DOHH2 (cell line): ENCODE results near the gene PLEKHG2.

Experiments used
- H3F3A ChIP-seq: fragments of 200-600 bp; sonication (generic), shearing (Covaris generic); 2 replicates; pipeline ENCODE4 v1.6.0; 2016; ENCODE audit warnings: antibody characterized with exemption, mild to moderate bottlenecking; ENCODE audit not compliant: control insufficient read depth, insufficient read depth
- H3K27ac ChIP-seq: fragments of 200-600 bp; sonication (generic); 2 replicates; pipeline ENCODE4 v1.5.1; 2014; ENCODE audit warnings: low read depth, mild to moderate bottlenecking, low read length, moderate library complexity
- H3K27me3 ChIP-seq: fragments of 200-600 bp; sonication (generic); 2 replicates; pipeline ENCODE4 v1.6.1; 2014; ENCODE audit warnings: mild to moderate bottlenecking, low read length, mixed read lengths; ENCODE audit not compliant: control insufficient read depth
- H3K36me3 ChIP-seq: fragments of 200-600 bp; sonication (generic); 2 replicates; pipeline ENCODE4 v1.6.1; 2014; ENCODE audit warnings: mild to moderate bottlenecking, low read length, moderate library complexity, mixed read lengths; ENCODE audit not compliant: control insufficient read depth
- H3K4me1 ChIP-seq: fragments of 200-600 bp; sonication (generic); 2 replicates; pipeline ENCODE4 v1.6.1; 2014; ENCODE audit warnings: mild to moderate bottlenecking, low read length, mixed read lengths; ENCODE audit not compliant: control insufficient read depth
- H3K4me2 ChIP-seq: fragments of 200-600 bp; sonication (generic); 2 replicates; pipeline ENCODE4 v1.6.0; 2014; ENCODE audit warnings: mild to moderate bottlenecking, low read length, moderate library complexity
- H3K4me3 ChIP-seq: fragments of 200-600 bp; sonication (generic); 2 replicates; pipeline ENCODE4 v1.5.1; 2014; ENCODE audit warnings: mild to moderate bottlenecking, low read length, mixed read lengths
- H3K79me2 ChIP-seq: fragments of 200-600 bp; sonication (generic); 2 replicates; pipeline ENCODE4 v1.6.1; 2014; ENCODE audit warnings: mild to moderate bottlenecking, low read length, mixed read lengths; ENCODE audit not compliant: control insufficient read depth
- H3K9me2 ChIP-seq: fragments of 200-600 bp; sonication (generic); replicated peaks from 2 replicates; pipeline ENCODE4 v1.6.1; 2014; ENCODE audit warnings: mild to moderate bottlenecking, low read length, mixed read lengths; ENCODE audit not compliant: control insufficient read depth
- H3K9me3 ChIP-seq: fragments of 200-600 bp; sonication (generic); 2 replicates; pipeline ENCODE4 v1.6.1; 2014; ENCODE audit warnings: antibody characterized with exemption, low read length, mixed read lengths; ENCODE audit not compliant: control insufficient read depth, insufficient read depth
- H4K20me1 ChIP-seq: fragments of 200-600 bp; sonication (generic); 2 replicates; pipeline ENCODE4 v1.6.0; 2014; ENCODE audit warnings: low read depth, mild to moderate bottlenecking, antibody characterized with exemption, low read length, moderate library complexity; ENCODE audit not compliant: control insufficient read depth, insufficient read depth
- CTCF ChIP-seq: fragments of 200-600 bp; sonication (generic); IDR thresholded peaks from one replicate; pipeline ENCODE4 v1.5.1; 2014; ENCODE audit warnings: antibody characterized with exemption, mild to moderate bottlenecking, low read depth, low read length; ENCODE audit not compliant: poor library complexity, severe bottlenecking
- EZH2phosphoT487 ChIP-seq: fragments of 200-600 bp; sonication (generic); IDR thresholded peaks from 2 replicates; pipeline ENCODE4 v1.6.1; 2017; ENCODE audit warnings: borderline replicate concordance, mild to moderate bottlenecking, antibody characterized with exemption, low read length, moderate library complexity, mixed read lengths

Gene PLEKHG2

GRCh38 chr19:39427707-39428106 lies 15.2 kb downstream of the PLEKHG2 start:
- Histone ChIP-seq H3K4me2 (no peak overlapping the region), H3K27me3 (no peaks in the 10 kb centered on the region), H3K27ac (no peak overlapping the region), H3F3A (peaks cover 28% of the 10 kb centered on the region), H3K79me2 (no peaks in the 10 kb centered on the region; the same call in 1 of the 2 replicates), H3K9me2 (no peaks in the 10 kb centered on the region), H3K36me3 (peaks cover 16% of the 10 kb centered on the region), H3K4me3 (no peak overlapping the region), H3K9me3 (no peaks in the 10 kb centered on the region), H4K20me1 (no peaks in the 10 kb centered on the region), H3K4me1 (peaks cover 15% of the 10 kb centered on the region)
- TF ChIP-seq CTCF (no peak), EZH2phosphoT487 (no peak)

GRCh38 chr19:39428283-39429112 lies 16.0 kb downstream of the PLEKHG2 start:
- Histone ChIP-seq H3K9me3 (no peaks in the 10 kb centered on the region), H4K20me1 (peaks cover 2% of the 10 kb centered on the region; the same call in 1 of the 2 replicates), H3K4me2 (no peak overlapping the region), H3K4me1 (peaks cover 23% of the 10 kb centered on the region), H3K79me2 (peaks cover 7% of the 10 kb centered on the region), H3K36me3 (peaks cover 21% of the 10 kb centered on the region), H3F3A (peaks cover 36% of the 10 kb centered on the region), H3K9me2 (no peaks in the 10 kb centered on the region), H3K27ac (no peak overlapping the region), H3K27me3 (no peaks in the 10 kb centered on the region), H3K4me3 (no peak overlapping the region)
- TF ChIP-seq CTCF (no peak), EZH2phosphoT487 (no peak)

GRCh38 chr19:39430675-39431593 lies 18.5 kb downstream of the PLEKHG2 start:
- Histone ChIP-seq H3K4me1 (peaks cover 37% of the 10 kb centered on the region), H3F3A (peaks cover 55% of the 10 kb centered on the region)
- no peak for TF ChIP-seq EZH2phosphoT487
- TF ChIP-seq CTCF = no peak

More at GRCh38 chr19:39430675-39431593, 18.5 kb downstream of the PLEKHG2 start:
- H3K4me2 ChIP-seq = peak overlapping the region; percentile 14; the same call in 1 of the 2 replicates
- no peak overlapping the region for H3K4me3 ChIP-seq
- peaks cover 30% of the 10 kb centered on the region for H3K79me2 ChIP-seq
- peaks cover 43% of the 10 kb centered on the region for H3K36me3 ChIP-seq
- no peaks in the 10 kb centered on the region for H3K27me3 ChIP-seq
- peaks cover 15% of the 10 kb centered on the region for H4K20me1 ChIP-seq
- no peaks in the 10 kb centered on the region for H3K9me2 ChIP-seq
- H3K27ac ChIP-seq = peak overlapping the region; percentile 31
- no peaks in the 10 kb centered on the region for H3K9me3 ChIP-seq
